ENCODE results near the gene PLCD3. TPM values are rescaled to one million over a fixed set of nuclear protein-coding genes. Genes with fewer than 3 reads are reported as not detected.

Gene PLCD3
- total and polyA plus RNA-seq, 9 of the 15 experiments (the other 6 are each of a cell fraction or from before 2014, with no cell fraction given): 0.20 to 22.6 (median 7.5) TPM

GRCh38 chr17:45131616-45132319 is 547 bp downstream of the PLCD3 start:
- ATAC-seq: peak; percentile 8
- H3K27me3 ChIP-seq (ENCODE audit: control insufficient read depth in 2 of 2, insufficient read depth in 2 of 2, low read length in 2 of 2): no peaks in the 10 kb centered on the region
- CTCF ChIA-PET (ENCODE audit: low intra/inter-chr PET ratio): interaction anchor here (0.7 to 6.2 kb wide), 12 partner anchors 10 to 352 kb away, joined by 3 to 165 read pairs (median 4); partner anchors contain the start of gene HEXIM2
- no peaks in the 10 kb centered on the region; the same call in 1 of the 2 replicates for H3K9me3 ChIP-seq (replicated peaks; ENCODE audit: control insufficient read depth, insufficient read depth, low read depth, low read length)
- peak overlapping the region; percentile 66 for H3K4me2 ChIP-seq (ENCODE audit: insufficient read depth, low read length)
- in situ Hi-C loops (cut with MboI): no loop called here
- peak overlapping the region; percentile 68 to 92; a peak in 3 of 4 replicates for H3K9ac ChIP-seq (ENCODE audit: insufficient read depth in 1 of 2, low read depth in 2 of 2, low read length in 2 of 2)
- peaks cover 7% of the 10 kb centered on the region; the same call in 1 of the 3 replicates for H3K79me2 ChIP-seq (ENCODE audit: control insufficient read depth, insufficient read depth, low read length)
- H4K20me1 ChIP-seq (replicated peaks; ENCODE audit: control insufficient read depth, insufficient read depth, low read length): peaks cover 6% of the 10 kb centered on the region; the same call in 1 of the 2 replicates
- H3K4me1 ChIP-seq (replicated peaks in 1 of 2; ENCODE audit: control insufficient read depth in 2 of 2, insufficient read depth in 2 of 2, low read length in 2 of 2): peaks cover 30 to 62% of the 10 kb centered on the region in 2 experiments
- H3K36me3 ChIP-seq (ENCODE audit: control insufficient read depth, insufficient read depth, low read length): no peaks in the 10 kb centered on the region
- POLR2A ChIA-PET: no interaction called here
- H3K9me1 ChIP-seq (ENCODE audit: control insufficient read depth, insufficient read depth, low read length): no peaks in the 10 kb centered on the region
- DNase-seq (ENCODE audit: extremely low read depth in 1 of 4, low spot score in 3 of 4): peak; percentile 65 to 70 (median 67)
- H3K27ac ChIP-seq (ENCODE audit: extremely low read depth, low read depth, low read length): peak overlapping the region; percentile 74; the same call in 1 of the 3 replicates
- BruUV-seq (replicated peaks): no TSS peak
- intact Hi-C loops (cut with micrococcal nuclease): loop anchor here (2.0 to 5.0 kb wide), 2 partner anchors 211 to 354 kb away; no protein-coding TSS in a partner anchor
- FAIRE-seq: no peak
- 9% methylated on average over 37 of the region's 46 CpGs for WGBS (ENCODE audit: insufficient coverage, low coverage, missing lambda C conversion rate)
- H3K4me3 ChIP-seq: peak overlapping the region; percentile 95
- peak overlapping the region; percentile 70 for H2AFZ ChIP-seq (ENCODE audit: low read depth, low read length)
- TF ChIP-seq ZNF778 (CRISPR knock-in tag; IDR thresholded peaks at IDR 0.05) (no peak), MTA1 (IDR thresholded peaks at IDR 0.05; ENCODE audit: borderline replicate concordance) (peak; percentile 24; the same call in 1 of the 2 replicates), MBD1 (CRISPR knock-in tag; IDR thresholded peaks at IDR 0.05) (no peak), SMARCB1 (IDR thresholded peaks at IDR 0.05; ENCODE audit: insufficient read length, low read depth) (no peak), HEY1 (CRISPR knock-in tag; IDR thresholded peaks at IDR 0.05; ENCODE audit: borderline replicate concordance) (no peak), GABPB2 (CRISPR knock-in tag; conservative IDR thresholded peaks at IDR 0.05) (no peak), SRSF3 (IDR thresholded peaks at IDR 0.05; ENCODE audit: insufficient read depth, low read length) (no peak), ZSCAN29 (IDR thresholded peaks at IDR 0.05) (no peak), MTF1 (CRISPR knock-in tag; IDR thresholded peaks at IDR 0.05; ENCODE audit: borderline replicate concordance) (no peak), SMAD2 (IDR thresholded peaks at IDR 0.05; ENCODE audit: low read depth, low read length) (no peak)
- TF ChIP-seq, protein P1, sequence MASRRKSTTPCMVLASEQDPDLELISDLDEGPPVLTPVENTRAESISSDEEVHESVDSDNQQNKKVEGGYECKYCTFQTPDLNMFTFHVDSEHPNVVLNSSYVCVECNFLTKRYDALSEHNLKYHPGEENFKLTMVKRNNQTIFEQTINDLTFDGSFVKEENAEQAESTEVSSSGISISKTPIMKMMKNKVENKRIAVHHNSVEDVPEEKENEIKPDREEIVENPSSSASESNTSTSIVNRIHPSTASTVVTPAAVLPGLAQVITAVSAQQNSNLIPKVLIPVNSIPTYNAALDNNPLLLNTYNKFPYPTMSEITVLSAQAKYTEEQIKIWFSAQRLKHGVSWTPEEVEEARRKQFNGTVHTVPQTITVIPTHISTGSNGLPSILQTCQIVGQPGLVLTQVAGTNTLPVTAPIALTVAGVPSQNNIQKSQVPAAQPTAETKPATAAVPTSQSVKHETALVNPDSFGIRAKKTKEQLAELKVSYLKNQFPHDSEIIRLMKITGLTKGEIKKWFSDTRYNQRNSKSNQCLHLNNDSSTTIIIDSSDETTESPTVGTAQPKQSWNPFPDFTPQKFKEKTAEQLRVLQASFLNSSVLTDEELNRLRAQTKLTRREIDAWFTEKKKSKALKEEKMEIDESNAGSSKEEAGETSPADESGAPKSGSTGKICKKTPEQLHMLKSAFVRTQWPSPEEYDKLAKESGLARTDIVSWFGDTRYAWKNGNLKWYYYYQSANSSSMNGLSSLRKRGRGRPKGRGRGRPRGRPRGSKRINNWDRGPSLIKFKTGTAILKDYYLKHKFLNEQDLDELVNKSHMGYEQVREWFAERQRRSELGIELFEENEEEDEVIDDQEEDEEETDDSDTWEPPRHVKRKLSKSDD (conservative IDR thresholded peaks at IDR 0.05; ENCODE audit: low read length): no peak
- TF ChIP-seq, protein P2, sequence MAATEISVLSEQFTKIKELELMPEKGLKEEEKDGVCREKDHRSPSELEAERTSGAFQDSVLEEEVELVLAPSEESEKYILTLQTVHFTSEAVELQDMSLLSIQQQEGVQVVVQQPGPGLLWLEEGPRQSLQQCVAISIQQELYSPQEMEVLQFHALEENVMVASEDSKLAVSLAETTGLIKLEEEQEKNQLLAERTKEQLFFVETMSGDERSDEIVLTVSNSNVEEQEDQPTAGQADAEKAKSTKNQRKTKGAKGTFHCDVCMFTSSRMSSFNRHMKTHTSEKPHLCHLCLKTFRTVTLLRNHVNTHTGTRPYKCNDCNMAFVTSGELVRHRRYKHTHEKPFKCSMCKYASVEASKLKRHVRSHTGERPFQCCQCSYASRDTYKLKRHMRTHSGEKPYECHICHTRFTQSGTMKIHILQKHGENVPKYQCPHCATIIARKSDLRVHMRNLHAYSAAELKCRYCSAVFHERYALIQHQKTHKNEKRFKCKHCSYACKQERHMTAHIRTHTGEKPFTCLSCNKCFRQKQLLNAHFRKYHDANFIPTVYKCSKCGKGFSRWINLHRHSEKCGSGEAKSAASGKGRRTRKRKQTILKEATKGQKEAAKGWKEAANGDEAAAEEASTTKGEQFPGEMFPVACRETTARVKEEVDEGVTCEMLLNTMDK (IDR thresholded peaks at IDR 0.05; ENCODE audit: borderline replicate concordance, insufficient read depth, low read depth, low read length, poor library complexity, severe bottlenecking): peak; percentile 12

Measured in K562 (cell line).